Stimulated activated CD4-positive, alpha-beta T cell treated with anti-CD3 and anti-CD28 coated beads, TNF-alpha, amount 100 ng/mL, for 24 hours (primary cell): Measurements from ENCODE around the gene ABCB6.
"Not testable (repeated sequence)": the region's sequence is repeated elsewhere in the genome, so short reads cannot be mapped to it uniquely, and the experiment has no call there.

Experiments used
- DNase-seq, 3 experiments: peaks; one replicate each; pipeline ENCODE4 v3.0.0-alpha.2; 2020; ENCODE audit warnings: low read depth in 3 of 3

Gene ABCB6

DNA sequence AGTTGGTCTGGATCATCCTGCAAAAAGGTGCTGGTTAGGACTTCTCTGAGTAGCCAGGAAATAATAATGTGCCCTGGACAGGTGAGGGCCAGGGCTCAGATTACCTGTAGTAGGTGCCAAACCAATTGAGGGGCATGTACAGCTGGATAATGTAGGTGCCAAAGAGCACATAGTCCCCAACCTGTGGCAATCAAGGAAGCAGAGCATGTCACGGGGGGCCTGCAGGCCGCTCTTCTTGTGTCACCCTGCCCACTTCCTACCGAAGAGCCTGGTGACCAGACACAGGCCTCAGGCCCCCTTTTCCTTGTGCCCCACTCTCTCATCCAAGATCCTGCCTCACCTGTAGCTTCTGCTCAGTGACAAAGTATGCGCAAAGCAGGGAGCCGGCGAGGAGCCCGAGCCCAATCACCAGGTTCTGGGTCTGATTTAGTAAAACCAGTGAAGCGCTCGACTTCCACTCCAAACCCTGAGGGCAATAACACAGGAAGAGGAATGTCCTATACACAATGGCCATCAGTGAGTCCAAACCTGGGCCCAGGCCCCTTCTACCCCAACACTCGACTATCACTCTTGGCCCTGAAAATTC, 5.2 kb downstream of the ABCB6 start:
- no peak for DNase-seq

DNA sequence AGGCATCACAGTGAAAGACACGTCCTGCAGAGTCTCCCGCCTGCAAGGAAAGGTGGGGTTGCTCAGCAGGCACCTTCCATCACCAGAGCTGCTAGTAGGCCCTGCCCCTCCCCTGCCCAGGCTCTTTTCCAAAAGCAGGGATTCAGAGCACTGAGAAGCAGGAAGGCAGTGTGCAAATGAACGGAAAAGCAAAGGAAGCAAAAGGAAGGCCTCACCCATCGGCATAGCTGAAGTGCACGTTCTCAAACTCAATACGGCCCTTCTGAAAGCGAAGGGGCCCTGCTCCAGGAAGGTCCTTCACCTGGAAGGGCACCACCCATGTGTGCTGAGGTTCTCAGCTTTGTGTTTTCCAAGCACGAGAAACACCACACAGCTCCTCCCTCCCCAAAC, 5.7 kb downstream of the ABCB6 start:
- DNase-seq: no peak

- no peak for DNase-seq
Measured at GRCh38 chr2:219210886-219211362, 7.8 kb downstream of the ABCB6 start.

- no peak for DNase-seq
Measured at GRCh38 chr2:219210196-219210885, 8.4 kb downstream of the ABCB6 start.

- DNase-seq: no peak
Measured at GRCh38 chr2:219209236-219210195, 9.2 kb downstream of the ABCB6 start.

DNA sequence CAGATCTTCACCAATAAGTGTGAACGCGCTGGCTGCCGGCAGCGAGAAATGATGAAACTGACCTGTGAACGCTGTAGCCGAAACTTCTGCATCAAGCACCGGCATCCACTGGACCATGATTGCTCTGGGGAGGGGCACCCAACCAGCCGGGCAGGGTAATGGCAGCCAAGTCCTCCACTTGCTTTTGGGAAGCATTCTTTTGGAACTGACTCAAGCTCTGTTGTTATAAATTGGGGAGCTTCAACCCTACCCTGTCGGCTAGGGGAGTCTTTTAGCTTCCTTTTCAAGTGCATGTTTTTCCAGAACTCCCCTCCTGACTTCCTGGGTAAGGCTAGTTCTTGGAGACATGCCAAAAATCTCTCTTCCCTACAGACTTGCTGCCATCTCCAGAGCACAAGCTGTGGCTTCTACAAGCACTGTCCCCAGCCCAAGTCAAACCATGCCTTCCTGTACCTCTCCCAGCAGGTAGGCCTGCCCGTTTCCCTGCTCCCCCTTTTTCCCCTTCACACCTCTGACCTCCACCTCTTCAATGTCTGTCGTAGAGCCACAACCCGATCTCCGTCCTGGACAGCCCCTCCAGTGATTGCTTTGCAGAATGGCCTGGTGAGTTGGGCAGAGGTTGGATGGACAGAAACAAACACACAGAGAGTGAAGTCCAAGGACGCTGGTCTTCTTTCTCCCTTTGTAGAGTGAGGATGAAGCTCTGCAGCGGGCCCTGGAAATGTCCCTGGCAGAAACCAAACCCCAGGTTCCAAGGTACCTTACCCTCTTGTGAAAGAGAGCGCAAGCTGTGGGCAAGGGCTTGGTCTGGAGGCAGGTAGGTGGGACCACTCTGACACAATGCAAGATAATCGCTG, 10.6 kb downstream of the ABCB6 start:
- DNase-seq: no peak

GRCh38 chr2:219207134-219207883, 11.4 kb downstream of the ABCB6 start:
- no peak for DNase-seq

DNA sequence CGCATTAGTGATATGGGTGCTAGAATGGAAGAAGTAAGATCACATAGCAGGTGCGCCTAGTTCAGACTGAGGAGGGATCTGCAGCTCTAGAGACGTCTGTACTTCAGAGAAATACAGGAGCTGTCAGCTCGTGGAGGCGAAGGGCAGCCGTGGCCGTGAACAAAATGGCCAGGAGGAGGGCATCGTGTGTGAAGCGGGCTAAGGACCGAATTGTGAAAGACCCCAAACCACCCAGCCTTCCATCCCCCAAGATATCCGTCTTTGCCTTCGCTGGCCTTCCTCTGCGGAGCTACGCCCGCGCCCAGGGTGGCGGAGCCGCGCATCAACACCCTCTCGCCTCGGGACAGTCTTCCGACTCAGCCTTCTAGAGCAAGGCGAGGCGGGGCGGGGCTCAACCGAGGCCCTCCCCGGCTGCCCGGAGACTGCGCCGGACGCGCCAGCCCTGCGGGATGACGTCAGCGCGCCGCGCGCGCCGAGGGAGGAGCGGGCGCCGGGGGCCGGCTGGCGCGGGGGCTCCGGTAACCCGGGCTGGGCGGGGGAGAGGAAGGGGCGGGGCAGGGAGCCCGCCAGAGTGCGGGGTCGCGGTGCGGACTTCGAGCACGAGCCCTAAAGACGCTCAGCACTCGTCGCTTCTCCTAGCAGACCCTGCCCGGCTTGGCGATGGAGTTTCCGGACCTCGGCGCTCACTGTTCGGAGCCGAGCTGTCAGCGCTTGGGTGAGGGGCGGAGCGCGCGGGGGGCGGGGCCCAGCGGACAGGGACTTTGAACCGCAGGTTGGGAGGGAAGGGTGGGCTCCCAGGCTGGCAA, 12.2 kb downstream of the ABCB6 start, which contains the start of gene ZFAND2B:
ZFAND2B (plus strand) TSS at position 455 of the 806 bp plus-strand sequence; CDS start at position 661, 206 bp downstream.
- DNase-seq: peak; percentile 86 to 93 (median 90)

GRCh38 chr2:219205981-219206327, 12.8 kb downstream of the ABCB6 start:
- no peak for DNase-seq

GRCh38 chr2:219205165-219205538, 13.6 kb downstream of the ABCB6 start:
- DNase-seq: no peak

DNA sequence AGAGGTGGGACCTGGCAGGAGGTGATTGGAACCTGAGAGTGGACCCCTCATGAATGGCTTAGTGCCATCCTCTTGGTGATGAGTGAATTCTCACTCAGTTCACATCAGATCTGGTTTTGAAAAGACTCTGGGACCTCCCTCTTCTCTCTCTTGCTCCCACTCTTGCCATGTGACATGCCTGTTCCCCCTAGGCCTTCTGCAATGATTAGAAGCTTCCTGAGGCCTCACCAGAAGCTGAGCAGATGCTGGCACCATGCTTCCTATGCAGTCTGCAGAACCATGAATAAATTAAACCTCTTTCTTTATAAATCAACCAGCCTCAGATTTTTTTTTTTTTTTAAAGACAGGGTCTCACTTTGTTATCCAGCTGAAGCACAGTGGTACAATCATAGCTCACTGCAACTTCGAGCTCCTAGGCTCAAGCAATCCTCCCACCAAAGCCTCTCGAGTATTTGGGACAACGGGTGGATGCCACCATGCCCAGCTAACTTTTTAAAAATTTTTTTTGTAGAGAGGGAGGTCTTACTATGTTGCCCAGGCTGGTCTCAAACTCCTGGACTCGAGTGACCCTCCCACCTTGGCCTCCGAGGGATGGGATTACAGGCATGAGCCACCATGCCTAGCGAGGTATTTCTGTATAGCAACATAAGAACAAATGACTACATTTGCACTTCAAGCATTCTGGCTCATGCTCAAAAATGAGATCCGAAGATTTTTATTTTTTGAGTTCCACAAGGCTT, 14.2 kb downstream of the ABCB6 start:
- DNase-seq: no peak

- not testable (repeated sequence) for DNase-seq
Measured at GRCh38 chr2:219201331-219201730, 17.4 kb downstream of the ABCB6 start.

- DNase-seq: not testable (repeated sequence)
Measured at GRCh38 chr2:219200502-219201326, 18.0 kb downstream of the ABCB6 start.

- no peak for DNase-seq
Measured at GRCh38 chr2:219199470-219200211, 19.1 kb downstream of the ABCB6 start.

- no peak for DNase-seq
Measured at GRCh38 chr2:219198974-219199373, 19.8 kb downstream of the ABCB6 start.

GRCh38 chr2:219197388-219197787, 21.4 kb downstream of the ABCB6 start:
- no peak for DNase-seq

- no peak for DNase-seq
Measured at GRCh38 chr2:219186754-219187456, 31.9 kb downstream of the ABCB6 start.
